Pancreas (tissue), 10 donors: ENCODE data around the gene FOCAD. TPM values are rescaled to one million over a fixed set of nuclear protein-coding genes. Genes with fewer than 3 reads are reported as not detected.
"Not testable (repeated sequence)": the region's sequence is repeated elsewhere in the genome, so short reads cannot be mapped to it uniquely, and the experiment has no call there.

Source experiments
- ATAC-seq, 4 donors: fragments of 200-7000 bp; cut with Tn5 transposase; one replicate each; pipeline versions ENCODE4 v1.8.0 to v1.9.1; 2020; ENCODE audit warnings: mild to moderate bottlenecking in 4 of 4, moderate library complexity in 4 of 4
- DNase-seq, 6 donors: peaks; one replicate each; pipeline ENCODE4 v3.0.0-alpha.2; 2020
- FAIRE-seq: peaks from 2 replicates; lab custom pipeline; 2012; peaks lifted over from hg19 to GRCh38; lab: Jason Lieb, UNC
- H3K27ac ChIP-seq, 4 donors: fragments of 200-600 bp; sonication (generic); 1 replicate in 3 of 4; 2 replicates in 1 of 4; pipeline versions ENCODE4 v1.5.0 to v1.8.0; 2020
- H3K27me3 ChIP-seq, 4 donors: fragments of 200-600 bp; one replicate each; pipeline ENCODE4 v1.8.0; 2021
- H3K36me3 ChIP-seq, 3 donors: fragments of 200-600 bp; sonication (generic) in 1 of 3; one replicate each; pipeline versions ENCODE4 v1.5.0 to v1.8.0; 2020 to 2021
- H3K4me1 ChIP-seq, 3 donors: fragments of 200-600 bp; one replicate each; pipeline ENCODE4 v1.8.0; 2021
- H3K4me3 ChIP-seq, 4 donors: fragments of 200-600 bp; sonication (generic) in 2 of 4; one replicate each; pipeline versions ENCODE4 v1.5.0 to v1.8.0; 2020 to 2021
- H3K9me3 ChIP-seq, 4 donors: fragments of 200-600 bp; one replicate each; pipeline ENCODE4 v1.8.0; 2021
- WGBS, 2 donors: extraction: QIAGEN DNeasy Blood & Tissue Kit; methylation state at CpG; one replicate each; pipeline ENCODE4 v1.1.7; 2013; 5-methylcytosine and 5-hydroxymethylcytosine counted together
- intact Hi-C, 3 donors: fragments of 100-400 bp; cut with DNase I; formaldehyde crosslinking; loops; one replicate each; pipeline versions ENCODE4 v1.11.1 to v1.14.2; 2022
- polyA plus RNA-seq, 2 donors: library from polyadenylated mRNA; stranded (reverse); fragments of 200-250 nt; gene quantifications; one replicate each; pipeline ENCODE4 v1.2.3, GENCODE V29; 2013
- total RNA-seq, 6 donors: library from RNA; stranded (reverse); fragmentation: NEBNext Ultra II Directional in 4 of 6; extraction: Animal tissue kit (Norgen Biotek cat#: 25700) in 4 of 6; gene quantifications; one replicate each; pipeline versions ENCODE4 v1.2.1 to v1.2.4, GENCODE V29; 2021 to 2023
- TF ChIP-seq, protein P1 (sequence below), 4 donors: fragments of 200-600 bp; sonication (generic) in 3 of 4; IDR thresholded peaks; one replicate each; pipeline versions ENCODE4 v1.5.0 to v1.8.0; 2021; ENCODE audit warnings: antibody characterized with exemption in 4 of 4
- donor health status: healthy with polysubstance abuse.
- donor health status: DM: no; HTN: no; CAD: no; lungs with moderate emphysema.
- donor health status: DM: no; HTN: no; CAD: no.
- donor health status: control.
- donor health status: control.
- donor health status: Bipolar disorder and iron deficiency.
- donor health status: DM: yes; HTN: yes; CAD: no.
- donor health status: DM: no; HTN: no; CAD: no.
- donor health status: DM: no; HTN: no; CAD: no.
- donor health status: DM: yes; HTN: yes; CAD: no.

FOCAD gene
- total and polyA plus RNA-seq, 8 donors, result 5.4 to 27.7 (median 16.8) TPM

GRCh38 chr9:20945856-20946255 lies 261.8 kb downstream of the FOCAD start:
- Histone ChIP-seq H3K36me3 (no peaks in the 10 kb centered on the region), H3K27ac (no peak overlapping the region), H3K4me1 (no peaks in the 10 kb centered on the region), H3K27me3 (no peaks in the 10 kb centered on the region), H3K4me3 (no peak overlapping the region), H3K9me3 (no peaks in the 10 kb centered on the region)
- ATAC-seq, result no peak
- no peak for FAIRE-seq
- TF ChIP-seq, protein P1, sequence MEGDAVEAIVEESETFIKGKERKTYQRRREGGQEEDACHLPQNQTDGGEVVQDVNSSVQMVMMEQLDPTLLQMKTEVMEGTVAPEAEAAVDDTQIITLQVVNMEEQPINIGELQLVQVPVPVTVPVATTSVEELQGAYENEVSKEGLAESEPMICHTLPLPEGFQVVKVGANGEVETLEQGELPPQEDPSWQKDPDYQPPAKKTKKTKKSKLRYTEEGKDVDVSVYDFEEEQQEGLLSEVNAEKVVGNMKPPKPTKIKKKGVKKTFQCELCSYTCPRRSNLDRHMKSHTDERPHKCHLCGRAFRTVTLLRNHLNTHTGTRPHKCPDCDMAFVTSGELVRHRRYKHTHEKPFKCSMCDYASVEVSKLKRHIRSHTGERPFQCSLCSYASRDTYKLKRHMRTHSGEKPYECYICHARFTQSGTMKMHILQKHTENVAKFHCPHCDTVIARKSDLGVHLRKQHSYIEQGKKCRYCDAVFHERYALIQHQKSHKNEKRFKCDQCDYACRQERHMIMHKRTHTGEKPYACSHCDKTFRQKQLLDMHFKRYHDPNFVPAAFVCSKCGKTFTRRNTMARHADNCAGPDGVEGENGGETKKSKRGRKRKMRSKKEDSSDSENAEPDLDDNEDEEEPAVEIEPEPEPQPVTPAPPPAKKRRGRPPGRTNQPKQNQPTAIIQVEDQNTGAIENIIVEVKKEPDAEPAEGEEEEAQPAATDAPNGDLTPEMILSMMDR (IDR thresholded peaks at IDR 0.05), result no peak
- no peak for DNase-seq
- intact Hi-C loops, result no loop called here
- 92 to 93% methylated on average over 2 of the region's 2 CpGs for WGBS, 2 donors

- intact Hi-C loops, result no loop called here
- H3K36me3 ChIP-seq, result peaks cover 0 to 8% (median 0%) of the 10 kb centered on the region in 3 donors
- H3K27me3 ChIP-seq, result no peaks in the 10 kb centered on the region
- WGBS, 2 donors, result 86% methylated on average over 4 of the region's 4 CpGs
- ATAC-seq, result no peak
- no peak overlapping the region for H3K4me3 ChIP-seq
- TF ChIP-seq, protein P1 (IDR thresholded peaks at IDR 0.05), result no peak
- no peak for FAIRE-seq
- H3K4me1 ChIP-seq, result no peaks in the 10 kb centered on the region
- DNase-seq, result no peak
- H3K9me3 ChIP-seq, result no peaks in the 10 kb centered on the region
- H3K27ac ChIP-seq, result no peak overlapping the region
These were observed 264.6 kb downstream of the FOCAD start for GRCh38 chr9:20948703-20949102.

- FAIRE-seq (no peak), DNase-seq (no peak), ATAC-seq (no peak)
- Histone ChIP-seq H3K4me1 (no peaks in the 10 kb centered on the region), H3K36me3 (peaks cover 0 to 8% (median 0%) of the 10 kb centered on the region in 3 donors), H3K9me3 (no peaks in the 10 kb centered on the region), H3K27me3 (no peaks in the 10 kb centered on the region), H3K4me3 (no peak overlapping the region), H3K27ac (no peak overlapping the region)
- intact Hi-C loops, result no loop called here
- TF ChIP-seq, protein P1 (IDR thresholded peaks at IDR 0.05), result no peak
- WGBS, 2 donors, result 82 to 86% methylated on average over 2 of the region's 2 CpGs
These were observed 266.6 kb downstream of the FOCAD start for GRCh38 chr9:20950707-20951106.

GRCh38 chr9:20962536-20963225 lies 278.6 kb downstream of the FOCAD start:
- Histone ChIP-seq H3K36me3 (no peaks in the 10 kb centered on the region), H3K9me3 (no peaks in the 10 kb centered on the region), H3K27ac (no peak overlapping the region), H3K4me1 (no peaks in the 10 kb centered on the region), H3K27me3 (no peaks in the 10 kb centered on the region), H3K4me3 (no peak overlapping the region)
- DNase-seq (no peak), ATAC-seq (no peak), FAIRE-seq (no peak)
- WGBS, 2 donors, result 92 to 95% methylated on average over 4 of the region's 4 CpGs
- TF ChIP-seq, protein P1 (IDR thresholded peaks at IDR 0.05), result no peak
- intact Hi-C loops, result no loop called here

DNA sequence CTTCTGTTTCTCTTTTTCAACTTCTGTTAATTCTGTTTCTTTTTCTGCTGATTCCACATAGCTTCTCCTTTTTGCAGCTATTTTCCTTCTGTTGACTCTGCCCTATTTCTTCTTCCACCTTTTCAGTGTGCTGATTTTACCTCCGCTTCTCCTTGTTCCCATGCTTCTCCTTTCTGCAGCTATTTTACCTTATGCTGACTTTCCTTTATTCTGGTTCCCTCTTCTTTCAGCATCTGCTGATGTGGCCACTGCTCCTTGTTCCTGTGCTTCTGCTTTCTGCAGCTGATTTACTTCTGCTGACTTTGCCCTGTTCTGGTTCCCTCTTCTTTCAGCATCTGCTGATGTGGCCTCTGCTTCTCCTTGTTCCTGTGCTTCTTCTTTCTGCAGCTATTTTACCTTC lies 288.6 kb downstream of the FOCAD start:
- TF ChIP-seq, protein P1 (IDR thresholded peaks at IDR 0.05), result no peak
- H3K27ac ChIP-seq, result no peak overlapping the region
- intact Hi-C loops, result no loop called here
- ATAC-seq, result no peak
- peaks cover 0 to 12% (median 0%) of the 10 kb centered on the region in 3 donors for H3K36me3 ChIP-seq
- no peaks in the 10 kb centered on the region for H3K4me1 ChIP-seq
- H3K9me3 ChIP-seq, result no peaks in the 10 kb centered on the region
- no peak overlapping the region for H3K4me3 ChIP-seq
- H3K27me3 ChIP-seq, result peaks cover 0 to 2% (median 0%) of the 10 kb centered on the region in 4 donors
- no peak for FAIRE-seq
- DNase-seq, result no peak
- 98 to 100% methylated on average over 1 of the region's 1 CpG for WGBS, 2 donors

- intact Hi-C loops, H3K4me3 ChIP-seq, H3K9me3 ChIP-seq, ATAC-seq, H3K27ac ChIP-seq, DNase-seq, FAIRE-seq, H3K4me1 ChIP-seq, H3K27me3 ChIP-seq: not testable (repeated sequence)
- H3K36me3 ChIP-seq, result peaks cover 0 to 12% (median 0%) of the 10 kb centered on the region in 3 donors
- WGBS, 2 donors, result 91 to 96% methylated on average over 2 of the region's 2 CpGs
These were observed 289.3 kb downstream of the FOCAD start for GRCh38 chr9:20973246-20973947.

DNA sequence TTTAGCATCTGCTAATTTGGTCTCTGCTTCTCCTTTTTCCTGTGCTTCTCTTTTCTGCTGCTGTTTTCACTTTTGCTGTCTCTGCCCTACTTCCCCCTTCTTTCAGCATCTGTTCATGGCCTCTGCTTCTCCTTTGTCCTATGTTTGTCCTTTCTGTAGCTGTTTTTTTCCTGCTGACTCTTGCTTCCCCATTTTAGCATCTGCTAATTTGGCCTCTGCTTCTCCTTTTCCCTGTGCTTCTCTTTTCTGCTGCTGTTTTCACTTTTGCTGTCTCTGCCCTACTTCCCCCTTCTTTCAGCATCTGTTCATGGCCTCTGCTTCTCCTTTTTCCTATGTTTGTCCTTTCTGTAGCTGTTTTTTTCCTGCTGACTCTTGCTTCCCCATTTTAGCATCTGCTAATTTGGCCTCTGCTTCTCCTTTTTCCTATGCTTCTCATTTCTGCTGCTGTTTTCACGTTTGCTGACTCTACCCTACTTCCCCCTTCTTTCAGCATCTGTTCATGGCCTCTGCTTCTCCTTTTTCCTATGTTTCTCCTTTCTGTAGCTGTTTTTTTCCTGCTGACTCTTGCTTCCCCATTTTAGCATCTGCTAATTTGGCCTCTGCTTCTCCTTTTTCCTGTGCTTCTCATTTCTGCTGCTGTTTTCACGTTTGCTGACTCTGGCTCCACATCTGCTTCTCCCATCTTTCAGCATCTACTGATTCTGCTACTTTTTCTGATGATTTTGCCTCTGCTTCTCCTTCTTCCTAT lies 290.3 kb downstream of the FOCAD start:
- H3K9me3 ChIP-seq, H3K4me3 ChIP-seq, FAIRE-seq, ATAC-seq, intact Hi-C loops, H3K27me3 ChIP-seq, H3K27ac ChIP-seq, H3K4me1 ChIP-seq, DNase-seq: not testable (repeated sequence)
- H3K36me3 ChIP-seq, result peaks cover 0 to 12% (median 0%) of the 10 kb centered on the region in 3 donors
- 80 to 98% methylated on average over 2 of the region's 2 CpGs for WGBS, 2 donors
